Anterior cingulate cortex (tissue), 58 donors: ENCODE measurements around the gene BBS1.

Experiments used
- DNase-seq, 58 donors: peaks; one replicate each; lab custom pipeline; 2025; lab: John Stamatoyannopoulos, UW

Gene BBS1

DNA sequence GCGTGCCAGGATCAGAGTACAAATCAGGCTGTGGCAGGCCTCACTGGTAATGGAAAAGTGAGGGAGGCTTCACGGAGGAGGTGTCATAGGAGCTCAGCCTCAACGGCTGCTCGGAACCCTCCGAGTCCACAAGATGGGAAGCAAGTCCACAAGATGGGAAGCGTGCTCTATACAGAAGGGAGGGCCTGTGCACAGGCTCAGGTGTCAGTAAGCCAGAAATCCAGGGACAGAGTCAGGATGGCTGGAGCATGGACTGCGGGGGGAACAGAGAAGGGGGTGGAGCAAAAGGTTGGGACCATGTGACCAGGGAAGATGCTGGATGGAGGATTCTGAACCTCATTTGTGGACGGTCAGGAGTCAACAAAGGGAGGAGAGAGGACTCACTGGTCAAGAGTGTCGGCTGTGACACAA is 33.6 kb upstream of the BBS1 start:
- peak in 4 of 58 donors; percentile 10 to 20 (median 15) for DNase-seq

DNA sequence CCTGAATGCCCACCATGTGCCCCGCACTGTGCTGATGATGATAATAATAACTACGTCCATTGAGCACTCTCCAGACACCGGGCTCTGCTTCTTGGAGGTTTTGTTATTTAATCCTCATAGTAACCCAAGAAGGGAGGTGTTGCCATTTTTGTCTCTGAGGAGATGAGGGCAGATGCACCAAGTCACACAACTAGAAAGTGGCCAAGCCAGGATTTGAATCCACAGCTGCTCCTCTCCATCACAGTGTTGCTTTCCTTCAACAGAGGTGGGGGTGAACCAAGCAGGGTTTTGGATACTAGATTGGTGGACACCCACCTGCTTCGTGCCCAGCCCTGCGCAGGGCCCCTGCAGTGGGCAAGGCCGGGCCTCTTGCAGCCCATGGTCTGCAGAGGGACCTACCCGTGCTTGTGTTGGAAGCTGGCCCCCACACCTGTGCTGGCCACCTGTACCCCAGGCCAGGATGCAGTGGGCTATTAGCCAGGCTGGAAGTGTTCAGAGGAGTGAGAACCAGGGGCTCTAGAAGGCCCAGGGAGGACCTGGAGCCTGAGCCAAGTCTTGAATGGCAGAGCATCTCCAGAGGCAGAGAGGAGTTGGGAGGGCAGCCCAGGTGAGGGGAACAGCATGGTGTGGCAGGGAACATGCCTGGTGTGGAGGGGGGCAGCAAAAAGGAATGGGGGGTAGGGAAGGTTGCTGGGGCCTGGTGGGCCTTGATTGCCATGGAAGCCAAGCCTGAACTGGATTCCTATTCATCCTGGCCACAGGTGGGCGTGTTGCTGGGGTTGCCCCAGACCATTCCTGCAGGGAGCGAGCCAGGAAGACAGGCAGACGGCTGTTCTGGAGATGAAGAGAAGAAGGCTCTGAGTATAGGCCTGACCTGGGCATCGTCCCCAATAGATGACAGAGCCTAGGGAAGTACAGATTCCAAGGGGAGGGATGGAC is 32.9 kb upstream of the BBS1 start:
- DNase-seq = no peak

DNA sequence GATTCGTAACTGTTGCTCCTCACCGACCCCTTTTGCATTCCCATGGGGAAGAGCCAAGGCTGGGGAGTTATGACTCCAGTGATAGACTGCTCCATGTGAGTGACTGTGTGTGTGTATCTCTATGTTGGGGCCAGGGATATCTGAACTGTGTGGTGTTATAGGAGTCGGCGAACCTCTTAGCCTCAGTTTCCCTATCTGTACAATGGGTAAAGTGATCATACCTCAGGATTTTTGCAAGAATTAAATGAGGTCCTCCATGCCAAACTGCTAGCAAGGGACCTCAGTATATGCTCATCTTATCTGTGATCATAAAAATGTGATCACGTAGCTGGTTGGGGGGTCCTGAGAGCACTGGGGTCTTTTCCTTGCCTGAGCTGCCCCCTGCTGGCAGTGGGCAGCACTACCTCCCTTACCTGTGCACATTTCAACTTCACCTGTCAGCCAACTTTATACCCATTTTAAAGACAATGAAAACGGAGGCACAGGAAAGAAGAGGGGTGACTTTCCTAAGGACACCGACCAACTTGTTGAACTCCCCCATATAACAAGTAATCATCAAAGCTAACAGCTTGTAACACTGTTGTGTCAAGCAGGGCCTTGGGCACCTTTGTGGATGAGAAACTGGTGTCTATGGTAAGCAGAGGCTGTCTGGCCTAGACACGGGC is 31.6 kb upstream of the BBS1 start:
- peak in 1 of 58 donors; percentile 26 for DNase-seq

DNA sequence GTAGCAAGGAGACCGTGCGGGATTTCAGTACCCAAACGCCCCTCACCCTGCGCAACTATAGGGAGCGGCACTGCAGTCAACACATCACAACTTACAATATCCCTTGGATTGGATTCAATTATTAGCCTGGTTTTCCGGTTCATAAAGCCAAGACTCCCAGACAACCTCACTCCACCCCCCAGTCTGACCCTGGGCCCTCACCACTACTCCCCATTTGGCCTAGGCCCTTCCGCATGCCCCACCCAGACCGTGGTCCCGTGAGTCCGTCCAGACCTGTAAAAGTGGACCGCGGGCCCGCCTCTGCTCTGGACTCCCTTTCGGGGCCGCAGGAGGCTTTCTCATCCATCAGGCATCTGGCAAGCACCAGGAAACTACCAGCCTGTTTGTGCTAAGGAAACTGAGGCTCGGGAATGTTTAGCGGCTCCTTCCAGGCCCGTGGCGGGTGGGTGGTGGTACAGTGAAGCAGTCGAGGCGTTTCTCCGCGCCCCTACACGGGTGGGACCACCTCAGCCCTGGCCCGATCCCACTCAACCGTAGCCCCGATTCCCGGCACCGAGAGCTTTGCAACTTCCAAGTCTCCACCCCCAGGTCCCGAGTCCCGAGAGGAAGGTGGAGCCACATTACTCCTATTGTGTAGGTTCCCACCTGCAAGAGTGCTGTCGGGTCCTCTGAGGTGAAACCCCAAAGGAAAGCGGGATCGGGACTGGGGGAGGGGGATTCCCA is 30.9 kb upstream of the BBS1 start:
- peak in 14 of 58 donors; percentile 22 to 73 (median 57) for DNase-seq

DNA sequence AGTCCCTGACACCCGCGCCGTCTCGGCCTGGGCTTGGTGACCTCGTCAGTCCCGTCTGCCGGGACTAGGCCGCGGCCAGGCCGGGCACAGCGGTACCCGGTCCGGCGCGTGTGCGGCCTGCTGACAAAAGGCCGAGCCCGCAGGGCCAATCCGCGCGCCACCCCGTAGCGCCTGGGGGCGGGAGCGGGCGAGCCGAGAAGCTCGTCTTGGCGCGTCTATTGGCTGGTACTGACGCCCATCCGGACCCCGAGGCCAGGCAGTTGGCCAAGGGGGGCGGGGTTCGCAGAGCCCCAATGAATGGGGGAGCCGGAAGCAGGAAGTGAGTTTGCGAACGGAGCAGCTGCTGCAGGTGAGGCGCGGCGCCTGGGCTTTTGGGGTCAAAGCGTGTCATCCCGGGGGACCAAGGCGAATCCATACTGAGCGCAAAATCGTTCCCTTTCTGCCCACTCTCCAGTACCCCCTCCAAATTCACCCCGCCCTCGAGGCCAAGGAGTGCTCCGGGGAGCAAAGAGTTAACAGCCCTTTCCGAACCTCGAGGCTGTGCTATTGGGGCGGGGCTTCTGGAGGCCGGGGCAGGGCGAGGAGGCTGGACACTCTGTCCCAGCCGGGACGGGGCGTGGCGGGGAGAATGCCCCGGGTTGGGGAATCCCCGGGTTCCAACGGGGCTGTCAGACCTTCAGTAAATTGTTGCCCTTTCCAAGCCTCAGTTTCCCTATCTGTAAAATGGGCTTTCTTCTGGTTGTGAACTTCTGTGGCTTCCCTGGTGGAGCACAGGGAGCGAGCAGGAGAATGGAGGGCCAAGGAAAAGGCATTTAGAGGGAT is 30.1 kb upstream of the BBS1 start, which contains the start of gene DPP3:
Gene DPP3 (plus strand): TSS at position 318 of the 822 bp plus-strand sequence. CDS start 1,767 bp downstream, outside the sequence.
- DNase-seq = peak; percentile 58 to 98 (median 95)

DNA sequence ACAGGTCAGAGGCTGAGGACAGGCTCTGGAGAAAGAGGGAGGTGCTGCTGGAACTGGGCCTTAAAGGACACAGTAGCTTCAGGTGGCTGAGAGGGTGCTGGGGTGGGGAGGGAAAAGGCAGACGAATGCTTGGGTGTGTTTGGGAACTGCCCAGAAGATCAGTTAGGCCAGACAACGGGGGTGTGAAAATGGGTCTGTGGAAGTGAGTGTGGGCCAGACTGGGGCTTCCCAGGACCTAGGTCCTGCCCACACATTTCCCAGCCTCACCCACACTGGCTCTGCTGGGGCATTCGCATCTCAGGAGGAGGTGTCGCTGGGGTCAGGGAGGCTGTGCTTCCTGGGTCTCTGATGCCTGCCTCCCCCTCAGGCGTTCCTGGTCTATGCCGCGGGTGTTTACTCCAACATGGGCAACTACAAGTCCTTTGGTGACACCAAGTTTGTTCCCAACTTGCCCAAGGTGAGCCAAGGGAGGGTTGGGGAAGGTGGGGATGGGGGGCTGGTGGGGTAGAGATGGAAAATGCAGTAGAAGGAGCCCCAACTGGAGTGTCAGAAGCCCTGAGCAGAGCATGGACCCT is 25.5 kb upstream of the BBS1 start:
- DNase-seq = no peak

DNA sequence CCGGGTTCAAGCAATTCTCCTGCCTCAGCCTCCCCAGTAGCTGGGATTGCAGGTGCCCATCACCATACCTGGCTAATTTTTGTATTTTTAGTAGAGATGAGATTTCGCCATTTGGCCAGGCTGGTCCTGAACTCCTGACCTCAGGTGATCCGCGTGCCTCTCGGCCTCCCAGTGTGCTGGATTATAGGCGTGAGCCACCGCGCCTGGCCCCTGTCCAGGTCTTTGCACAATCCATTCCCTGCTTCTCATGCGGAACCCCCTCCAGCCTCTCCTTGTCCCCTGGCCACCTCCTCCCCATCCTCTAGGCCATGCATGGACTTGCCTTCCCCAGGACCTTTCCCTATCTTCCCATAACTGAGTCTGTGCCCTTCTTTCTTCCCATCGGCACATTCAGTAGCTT is 21.5 kb upstream of the BBS1 start:
- DNase-seq = no peak

DNA sequence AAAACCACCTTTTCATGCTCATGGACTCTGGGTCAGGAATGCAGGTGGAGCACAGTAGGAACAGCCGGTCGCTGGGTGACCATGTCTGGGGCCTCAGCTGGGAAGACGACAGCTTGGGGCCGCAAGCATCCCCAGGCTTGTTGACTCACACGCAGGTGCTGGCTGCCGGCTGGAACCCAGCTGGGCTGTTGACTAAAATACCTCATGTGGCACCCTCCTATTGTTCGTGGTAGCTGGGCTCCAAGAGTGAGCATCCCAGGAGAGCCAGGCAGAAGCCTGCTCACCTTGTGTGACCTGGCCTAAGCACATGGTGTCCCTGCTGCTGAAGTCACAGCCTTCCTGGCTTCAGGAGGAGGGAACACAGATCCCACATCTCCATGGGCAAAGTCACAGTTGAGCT is 20.8 kb upstream of the BBS1 start:
- DNase-seq = no peak

DNA sequence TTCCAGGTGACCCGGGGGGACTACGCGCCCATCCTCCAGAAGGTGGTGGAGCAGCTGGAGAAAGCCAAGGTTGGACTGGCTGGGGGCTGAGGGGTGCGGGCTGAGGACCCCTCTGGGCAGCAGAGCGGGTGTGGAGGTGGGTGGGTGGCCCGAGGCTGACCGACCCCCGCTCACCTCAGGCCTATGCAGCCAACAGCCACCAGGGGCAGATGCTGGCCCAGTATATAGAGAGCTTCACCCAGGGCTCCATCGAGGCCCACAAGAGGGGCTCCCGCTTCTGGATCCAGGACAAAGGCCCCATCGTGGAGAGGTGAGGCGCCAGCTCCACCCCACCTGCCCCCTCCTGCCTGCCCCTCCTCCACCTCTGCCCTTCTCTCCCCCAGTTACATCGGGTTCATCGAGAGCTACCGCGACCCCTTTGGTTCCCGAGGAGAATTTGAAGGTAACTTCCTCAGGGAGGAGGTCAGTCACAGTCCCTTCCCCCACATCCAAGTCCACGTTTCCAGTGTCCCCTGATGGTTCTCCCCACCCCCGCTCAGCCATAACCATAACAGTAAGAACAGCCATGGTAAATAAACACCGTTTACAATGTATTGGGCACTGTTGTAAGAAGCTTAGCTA is 19.0 kb upstream of the BBS1 start:
- no peak for DNase-seq

DNA sequence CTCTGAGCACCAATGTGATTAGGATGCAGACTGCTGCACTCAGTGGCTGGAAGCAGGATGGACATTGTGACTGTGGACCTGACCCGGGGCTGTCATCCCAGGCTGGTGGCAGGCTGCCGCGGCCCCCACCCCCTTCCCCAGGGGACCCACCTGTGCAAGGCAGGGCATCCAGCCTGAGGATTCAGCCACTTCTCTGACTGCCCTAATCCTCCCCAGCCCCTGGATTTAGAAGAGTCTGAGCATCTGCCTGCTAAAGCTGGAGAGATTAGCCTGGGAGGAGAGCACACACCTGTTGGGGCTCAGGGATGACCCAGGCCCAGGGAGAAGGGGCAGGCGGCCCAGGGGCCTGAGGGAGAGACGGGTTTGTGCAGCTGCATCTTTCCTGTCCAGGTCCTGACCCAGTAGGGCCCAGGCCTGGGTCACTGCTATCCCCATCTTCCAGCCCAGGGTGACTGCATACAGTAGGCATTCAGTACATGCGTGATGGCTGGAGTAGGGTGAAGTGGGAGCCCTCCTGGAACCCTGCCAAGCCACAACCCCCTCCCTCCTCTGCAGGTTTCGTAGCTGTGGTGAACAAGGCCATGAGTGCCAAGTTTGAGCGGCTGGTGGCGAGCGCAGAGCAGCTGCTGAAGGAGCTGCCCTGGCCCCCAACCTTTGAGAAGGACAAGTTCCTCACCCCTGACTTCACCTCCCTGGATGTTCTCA is 18.1 kb upstream of the BBS1 start:
- DNase-seq = no peak

DNA sequence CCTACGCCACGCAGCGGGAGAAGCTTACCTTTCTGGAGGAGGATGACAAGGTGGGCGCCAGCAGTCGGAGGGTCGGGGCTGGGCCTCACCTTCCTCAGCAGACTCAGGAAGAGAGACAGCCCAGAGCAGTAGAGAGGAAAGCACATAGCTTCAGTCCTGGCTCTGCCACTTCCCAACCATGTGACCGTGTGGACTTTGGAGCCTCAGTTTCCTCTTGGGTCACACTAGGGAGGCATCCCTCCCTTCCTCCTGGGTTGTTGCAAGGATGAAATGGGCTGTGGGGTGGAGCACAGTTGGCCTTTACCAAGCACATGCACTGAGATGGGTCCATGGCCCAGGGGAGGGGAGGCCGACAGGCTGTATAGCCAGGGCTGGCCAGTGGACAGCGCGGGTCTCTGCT is 17.3 kb upstream of the BBS1 start:
- no peak for DNase-seq

DNA sequence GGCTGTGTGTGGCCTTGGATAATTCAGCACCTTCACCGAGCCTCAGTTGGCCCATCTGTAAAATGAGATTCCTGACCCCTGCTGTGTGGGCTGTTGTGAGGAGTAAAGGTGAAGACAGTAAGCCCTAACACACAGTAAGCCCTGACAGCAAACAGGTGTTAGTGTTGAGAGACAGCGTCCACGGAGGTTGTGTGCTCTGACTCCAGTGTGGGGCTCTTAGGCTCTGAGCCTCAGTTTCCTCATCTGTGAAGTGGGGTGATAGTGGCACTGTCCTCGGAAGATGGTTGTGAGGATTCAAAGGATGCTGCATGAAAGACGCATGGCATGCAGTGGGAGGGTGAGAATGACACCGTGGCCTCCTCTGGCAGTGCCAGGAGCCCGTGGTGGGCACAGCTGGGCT is 16.0 kb upstream of the BBS1 start:
- no peak for DNase-seq

DNA sequence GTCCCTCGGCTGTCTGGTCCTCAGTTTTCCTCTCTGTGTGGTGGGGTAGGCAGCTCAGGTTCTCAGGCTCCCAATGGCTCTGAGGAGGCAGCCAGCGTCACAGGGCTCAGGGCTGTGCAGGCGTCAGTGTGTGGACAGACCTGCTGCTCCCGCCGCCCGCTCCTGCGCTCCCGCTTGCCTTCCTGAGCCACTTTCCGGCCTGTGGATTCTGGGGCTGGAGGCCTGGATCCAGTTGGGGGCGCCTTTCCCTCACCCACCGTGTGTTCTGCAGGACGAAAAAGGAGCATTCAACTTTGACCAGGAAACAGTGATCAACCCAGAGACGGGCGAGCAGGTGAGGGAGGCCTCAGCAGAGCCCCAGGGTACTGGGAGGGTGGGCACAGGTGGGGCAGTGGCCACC is 15.5 kb upstream of the BBS1 start:
- DNase-seq = no peak

DNA sequence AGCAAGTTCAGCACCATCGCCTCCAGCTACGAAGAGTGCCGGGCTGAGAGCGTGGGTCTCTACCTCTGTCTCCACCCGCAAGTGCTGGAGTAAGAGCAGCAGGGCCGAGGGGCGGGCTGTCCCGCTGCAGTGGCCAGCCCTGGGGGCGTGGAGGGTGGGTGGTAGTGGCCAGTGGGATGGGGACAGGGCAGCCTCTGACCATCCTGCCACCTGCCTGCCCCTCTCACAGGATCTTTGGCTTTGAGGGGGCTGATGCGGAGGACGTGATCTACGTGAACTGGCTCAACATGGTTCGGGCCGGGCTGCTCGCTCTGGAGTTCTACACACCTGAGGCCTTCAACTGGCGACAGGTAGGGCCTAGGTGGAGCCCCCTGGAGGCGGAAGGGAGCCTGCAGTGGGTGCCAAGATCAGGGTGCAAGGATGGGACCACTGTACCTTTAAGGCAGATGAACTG is 15.0 kb upstream of the BBS1 start:
- no peak for DNase-seq

DNA sequence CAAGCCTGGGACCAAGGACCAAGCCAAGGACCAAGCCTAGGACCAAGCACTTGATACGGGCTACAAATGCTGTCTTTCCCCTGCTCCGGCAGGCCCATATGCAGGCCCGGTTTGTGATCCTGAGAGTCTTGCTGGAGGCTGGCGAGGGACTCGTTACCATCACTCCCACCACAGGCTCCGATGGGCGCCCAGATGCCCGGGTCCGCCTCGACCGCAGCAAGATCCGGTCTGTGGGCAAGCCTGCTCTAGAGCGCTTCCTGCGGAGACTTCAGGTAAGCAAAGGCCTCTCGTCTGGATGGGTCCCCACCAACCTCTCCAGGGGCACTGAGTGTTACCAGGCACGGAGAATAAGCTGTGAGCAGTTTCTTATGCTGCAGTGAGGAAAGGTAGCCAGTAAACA is 13.2 kb upstream of the BBS1 start:
- DNase-seq = no peak

DNA sequence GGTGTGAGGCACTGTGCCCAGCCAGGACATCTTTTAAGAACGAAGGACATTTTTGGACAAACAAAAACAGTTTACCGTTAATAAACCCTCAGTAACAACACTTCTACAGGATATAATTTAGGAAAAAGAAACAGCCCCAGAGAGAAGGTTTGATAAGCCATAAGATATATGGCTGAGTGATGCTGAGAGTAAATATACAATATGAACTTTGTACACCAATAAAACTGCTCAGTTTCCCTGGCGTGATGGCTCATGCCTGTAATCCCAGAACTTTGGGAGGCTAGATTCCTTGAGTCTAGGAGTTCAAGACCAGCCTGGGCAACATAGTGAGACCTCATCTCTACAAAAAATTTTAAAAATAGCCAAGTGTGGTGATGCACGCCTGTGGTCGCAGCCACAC is 11.9 kb upstream of the BBS1 start:
- no peak for DNase-seq

DNA sequence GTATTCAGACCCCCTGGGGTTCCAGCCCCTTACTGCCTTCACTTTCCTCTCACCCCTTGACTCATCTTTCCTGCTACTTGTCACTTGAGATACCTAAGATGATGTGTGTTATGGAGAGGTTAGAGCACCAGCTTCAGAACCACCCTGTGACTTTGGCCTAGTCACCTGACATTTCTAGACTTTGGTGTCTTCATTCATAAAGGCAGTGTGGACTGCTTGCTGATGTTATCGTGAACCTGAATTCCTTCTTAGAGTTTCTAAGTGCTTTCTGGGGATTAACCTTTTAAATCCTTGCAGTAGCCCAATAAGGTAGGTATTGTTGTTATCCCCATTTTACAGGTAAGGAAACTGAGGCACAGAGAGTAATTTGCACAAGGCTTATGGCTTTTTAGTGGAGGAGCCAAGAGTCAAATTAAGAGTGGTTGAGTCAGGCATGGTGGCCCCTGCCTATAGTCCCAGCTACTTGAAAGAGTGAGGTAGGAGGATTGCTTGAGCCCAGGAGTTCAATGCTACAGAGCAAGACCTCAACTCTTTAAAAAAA is 5.1 kb upstream of the BBS1 start:
- DNase-seq = no peak

DNA sequence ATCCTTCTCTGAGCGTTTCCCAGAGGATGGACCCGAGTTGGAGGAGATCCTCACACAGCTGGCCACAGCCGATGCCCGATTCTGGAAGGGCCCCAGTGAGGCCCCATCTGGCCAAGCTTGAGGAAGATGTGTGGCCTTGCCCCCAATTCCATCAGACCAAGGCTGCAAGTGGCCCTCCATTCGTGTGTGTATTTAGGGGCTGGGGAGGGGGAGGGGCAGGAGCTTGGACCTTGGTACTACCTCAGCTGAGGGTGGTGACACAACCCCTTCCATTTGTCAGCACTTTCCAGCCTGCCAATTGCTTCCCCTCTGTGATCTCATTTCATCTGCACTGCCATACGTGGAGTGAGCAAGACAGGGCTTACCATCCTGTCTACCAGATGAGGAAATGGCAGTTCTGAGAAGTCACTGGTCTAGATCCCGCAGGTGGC is 1.3 kb upstream of the BBS1 start:
- no peak for DNase-seq
